ENCODE data around the gene UGT1A5.

The UGT1A5 gene

DNA sequence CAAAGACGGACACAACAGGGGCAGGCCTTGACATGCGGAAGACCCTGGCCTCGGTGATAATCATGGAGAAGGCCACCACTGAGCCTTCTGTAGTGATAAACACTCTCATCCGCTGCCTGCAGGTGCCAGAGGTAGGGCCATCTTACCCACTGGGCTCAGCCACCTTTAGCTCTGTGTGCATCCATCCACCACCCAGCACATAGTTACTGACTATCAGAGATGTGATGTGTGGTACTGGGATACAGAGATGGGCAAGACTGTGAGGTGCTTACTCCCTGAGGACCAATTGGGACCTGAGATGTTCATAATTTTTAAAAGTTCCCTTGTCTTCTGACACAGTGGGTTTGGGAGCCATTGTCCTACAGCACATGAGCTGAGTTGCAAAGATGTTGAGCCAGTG is 67.0 kb downstream of the UGT1A5 start:
- H3K14ac ChIP-seq (ENCODE audit: low read length in 2 of 2): no peak overlapping the region
- H3K23ac ChIP-seq (ENCODE audit: low read length in 2 of 2): no peak overlapping the region
- H3K4me2 ChIP-seq (ENCODE audit: low read length, poor library complexity, severe bottlenecking): no peak overlapping the region
- H3K4me3 ChIP-seq (ENCODE audit: insufficient read depth in 1 of 2, low read depth in 1 of 2, low read length in 2 of 2): no peak overlapping the region
- peaks cover 3% of the 10 kb centered on the region for H3K9me3 ChIP-seq (ENCODE audit: control insufficient read depth, low read length)
- no peaks in the 10 kb centered on the region for H3K4me1 ChIP-seq (ENCODE audit: control insufficient read depth, insufficient read depth, low read depth, low read length)
- no peak overlapping the region for H2BK120ac ChIP-seq (ENCODE audit: low read depth, low read length)
- H2BK12ac ChIP-seq (ENCODE audit: low read length in 2 of 2): no peak overlapping the region
- H4K8ac ChIP-seq (ENCODE audit: low read length): no peak overlapping the region
- H2AFZ ChIP-seq (ENCODE audit: low read depth, low read length): no peak overlapping the region
- 89% methylated on average over 3 of the region's 4 CpGs for WGBS
- H3K36me3 ChIP-seq (ENCODE audit: control insufficient read depth in 1 of 2, insufficient read depth in 2 of 2, low read depth in 1 of 2, low read length in 2 of 2): no peaks in the 10 kb centered on the region
- H2BK15ac ChIP-seq (ENCODE audit: low read depth, poor library complexity, severe bottlenecking): no peak overlapping the region
- no peaks in the 10 kb centered on the region for H3K79me1 ChIP-seq (replicated peaks; ENCODE audit: low read length, poor library complexity, severe bottlenecking)
- H4K91ac ChIP-seq (ENCODE audit: low read length): no peak overlapping the region
- no peak overlapping the region for H2BK5ac ChIP-seq (ENCODE audit: low read depth, low read length, poor library complexity, severe bottlenecking)
- H3K27ac ChIP-seq (ENCODE audit: low read length, poor library complexity, severe bottlenecking): no peak overlapping the region
- H3K4ac ChIP-seq (ENCODE audit: low read depth in 1 of 2, low read length in 2 of 2): no peak overlapping the region
- no peak overlapping the region for H2AK5ac ChIP-seq (ENCODE audit: low read length, severe bottlenecking)
- DNase-seq: no peak
- H3K18ac ChIP-seq (ENCODE audit: low read depth in 1 of 2, low read length in 2 of 2): no peak overlapping the region
- peaks cover 0 to 8% of the 10 kb centered on the region in 2 experiments for H3K27me3 ChIP-seq (ENCODE audit: control insufficient read depth in 1 of 2, insufficient read depth in 1 of 2, low read length in 2 of 2)
- H3K9ac ChIP-seq (ENCODE audit: low read length): no peak overlapping the region

DNA sequence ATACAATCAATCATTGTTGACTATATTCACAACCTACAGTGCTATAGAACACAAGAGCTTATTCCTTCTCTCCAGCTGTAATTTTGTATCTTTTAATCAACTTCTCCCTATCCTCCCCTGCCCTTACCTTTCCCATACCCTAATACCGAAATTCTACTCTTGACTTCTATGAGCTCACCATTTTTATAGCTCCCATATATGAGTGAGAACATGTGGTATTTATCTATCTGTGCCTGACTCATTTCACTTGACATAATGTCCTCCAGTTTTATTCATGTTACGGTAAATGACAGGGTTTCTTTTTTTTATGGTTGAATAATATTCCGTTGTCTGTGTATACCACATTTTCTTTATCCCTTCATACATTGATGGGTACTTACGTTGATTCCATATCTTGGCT is 68.1 kb downstream of the UGT1A5 start:
- no CpG with 5 or more reads among the region's 4 CpGs for WGBS

GRCh38 chr2:233789554-233789953 is 76.8 kb downstream of the UGT1A5 start:
- H3K4me2 ChIP-seq (ENCODE audit: low read length, poor library complexity, severe bottlenecking): no peak overlapping the region
- 89% methylated on average over 7 of the region's 7 CpGs for WGBS

More for the DNA sequence above, 68.1 kb downstream of the UGT1A5 start:
- no peak overlapping the region for H3K14ac ChIP-seq (ENCODE audit: low read length in 2 of 2)
- H3K27ac ChIP-seq (ENCODE audit: low read length, poor library complexity, severe bottlenecking): no peak overlapping the region
- H3K36me3 ChIP-seq (ENCODE audit: control insufficient read depth in 1 of 2, insufficient read depth in 2 of 2, low read depth in 1 of 2, low read length in 2 of 2): no peaks in the 10 kb centered on the region
- H2BK15ac ChIP-seq (ENCODE audit: low read depth, poor library complexity, severe bottlenecking): no peak overlapping the region
- H3K18ac ChIP-seq (ENCODE audit: low read depth in 1 of 2, low read length in 2 of 2): no peak overlapping the region
- H3K27me3 ChIP-seq (ENCODE audit: control insufficient read depth in 1 of 2, insufficient read depth in 1 of 2, low read length in 2 of 2): peaks cover 0 to 4% of the 10 kb centered on the region in 2 experiments
- no peaks in the 10 kb centered on the region for H3K4me1 ChIP-seq (ENCODE audit: control insufficient read depth, insufficient read depth, low read depth, low read length)
- no peak for DNase-seq
- H3K4ac ChIP-seq (ENCODE audit: low read depth in 1 of 2, low read length in 2 of 2): no peak overlapping the region
- peaks cover 3% of the 10 kb centered on the region for H3K9me3 ChIP-seq (ENCODE audit: control insufficient read depth, low read length)
- H2BK120ac ChIP-seq (ENCODE audit: low read depth, low read length): no peak overlapping the region
- no peaks in the 10 kb centered on the region for H3K79me1 ChIP-seq (replicated peaks; ENCODE audit: low read length, poor library complexity, severe bottlenecking)
- H3K23ac ChIP-seq (ENCODE audit: low read length in 2 of 2): no peak overlapping the region
- H4K91ac ChIP-seq (ENCODE audit: low read length): no peak overlapping the region
- no peak overlapping the region for H4K8ac ChIP-seq (ENCODE audit: low read length)
- no peak overlapping the region for H3K4me2 ChIP-seq (ENCODE audit: low read length, poor library complexity, severe bottlenecking)
- H2BK5ac ChIP-seq (ENCODE audit: low read depth, low read length, poor library complexity, severe bottlenecking): no peak overlapping the region
- H3K9ac ChIP-seq (ENCODE audit: low read length): no peak overlapping the region
- no peak overlapping the region for H2BK12ac ChIP-seq (ENCODE audit: low read length in 2 of 2)
- no peak overlapping the region for H2AK5ac ChIP-seq (ENCODE audit: low read length, severe bottlenecking)
- H2AFZ ChIP-seq (ENCODE audit: low read depth, low read length): no peak overlapping the region
- no peak overlapping the region for H3K4me3 ChIP-seq (ENCODE audit: insufficient read depth in 1 of 2, low read depth in 1 of 2, low read length in 2 of 2)

DNA sequence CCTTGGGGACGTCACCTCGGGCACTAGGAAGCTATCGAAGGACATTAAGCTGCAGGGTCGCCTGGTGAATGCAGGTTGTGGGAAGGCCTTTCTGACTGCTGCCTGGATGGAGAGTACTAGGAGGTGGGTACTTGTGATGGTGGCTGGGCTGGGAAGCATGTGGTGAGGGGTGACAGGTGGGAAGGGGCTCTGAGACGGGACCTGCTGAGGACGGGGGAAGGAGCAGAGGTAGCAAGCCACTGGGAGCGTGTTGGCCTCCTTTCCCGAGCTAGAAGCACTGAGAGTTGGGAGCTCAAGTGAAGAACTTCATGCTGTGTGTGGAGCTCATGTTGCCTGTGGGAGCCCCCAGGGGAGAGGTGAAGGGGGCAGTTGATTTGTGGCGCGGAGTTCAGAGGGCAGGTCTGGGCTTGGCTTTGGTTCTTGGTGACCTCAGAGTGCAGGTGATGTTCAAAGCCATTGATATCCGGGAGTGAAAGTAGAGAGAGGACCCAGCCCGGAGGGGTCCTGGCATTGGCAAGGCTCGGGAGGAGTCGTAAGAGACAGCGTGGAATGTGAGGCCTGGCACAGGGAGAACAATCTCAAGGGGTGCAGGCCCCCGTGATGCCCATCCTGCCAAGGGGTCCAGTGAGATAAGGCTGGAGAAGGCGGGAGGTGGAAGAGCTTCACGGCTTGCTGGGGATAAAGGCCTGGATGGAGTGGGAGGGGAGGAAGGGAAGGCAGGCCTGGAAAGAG is 78.6 kb downstream of the UGT1A5 start:
- H3K4me3 ChIP-seq (ENCODE audit: insufficient read depth in 1 of 2, low read depth in 1 of 2, low read length in 2 of 2): no peak overlapping the region
- no peak overlapping the region for H4K91ac ChIP-seq (ENCODE audit: low read length)
- DNase-seq: no peak
- no peak overlapping the region for H4K8ac ChIP-seq (ENCODE audit: low read length)
- no peaks in the 10 kb centered on the region for H3K79me1 ChIP-seq (replicated peaks; ENCODE audit: low read length, poor library complexity, severe bottlenecking)
- no peak overlapping the region for H3K4me2 ChIP-seq (ENCODE audit: low read length, poor library complexity, severe bottlenecking)
- no peak overlapping the region for H3K4ac ChIP-seq (ENCODE audit: low read depth in 1 of 2, low read length in 2 of 2)
- H3K14ac ChIP-seq (ENCODE audit: low read length in 2 of 2): no peak overlapping the region
- H3K27ac ChIP-seq (ENCODE audit: low read length, poor library complexity, severe bottlenecking): no peak overlapping the region
- WGBS: 83% methylated on average over 18 of the region's 18 CpGs
- H2AFZ ChIP-seq (ENCODE audit: low read depth, low read length): no peak overlapping the region
- H2BK120ac ChIP-seq (ENCODE audit: low read depth, low read length): no peak overlapping the region
- no peak overlapping the region for H2BK15ac ChIP-seq (ENCODE audit: low read depth, poor library complexity, severe bottlenecking)
- no peak overlapping the region for H3K18ac ChIP-seq (ENCODE audit: low read depth in 1 of 2, low read length in 2 of 2)
- H3K4me1 ChIP-seq (ENCODE audit: control insufficient read depth, insufficient read depth, low read depth, low read length): peaks cover 1% of the 10 kb centered on the region
- H3K9me3 ChIP-seq (ENCODE audit: control insufficient read depth, low read length): no peaks in the 10 kb centered on the region
- H3K9ac ChIP-seq (ENCODE audit: low read length): no peak overlapping the region
- H3K23ac ChIP-seq (ENCODE audit: low read length in 2 of 2): no peak overlapping the region
- no peaks in the 10 kb centered on the region for H3K36me3 ChIP-seq (ENCODE audit: control insufficient read depth in 1 of 2, insufficient read depth in 2 of 2, low read depth in 1 of 2, low read length in 2 of 2)
- H3K27me3 ChIP-seq (ENCODE audit: control insufficient read depth in 1 of 2, insufficient read depth in 1 of 2, low read length in 2 of 2): peaks cover 12 to 20% of the 10 kb centered on the region in 2 experiments
- no peak overlapping the region for H2BK5ac ChIP-seq (ENCODE audit: low read depth, low read length, poor library complexity, severe bottlenecking)
- no peak overlapping the region for H2BK12ac ChIP-seq (ENCODE audit: low read length in 2 of 2)
- H2AK5ac ChIP-seq (ENCODE audit: low read length, severe bottlenecking): no peak overlapping the region

More at GRCh38 chr2:233789554-233789953, 76.8 kb downstream of the UGT1A5 start:
- H3K4ac ChIP-seq (ENCODE audit: low read depth in 1 of 2, low read length in 2 of 2): no peak overlapping the region
- DNase-seq: no peak
- H2BK5ac ChIP-seq (ENCODE audit: low read depth, low read length, poor library complexity, severe bottlenecking): no peak overlapping the region
- H4K8ac ChIP-seq (ENCODE audit: low read length): no peak overlapping the region
- H4K91ac ChIP-seq (ENCODE audit: low read length): no peak overlapping the region
- H3K18ac ChIP-seq (ENCODE audit: low read depth in 1 of 2, low read length in 2 of 2): no peak overlapping the region
- no peak overlapping the region for H3K9ac ChIP-seq (ENCODE audit: low read length)
- H3K4me3 ChIP-seq (ENCODE audit: insufficient read depth in 1 of 2, low read depth in 1 of 2, low read length in 2 of 2): no peak overlapping the region
- H3K9me3 ChIP-seq (ENCODE audit: control insufficient read depth, low read length): no peaks in the 10 kb centered on the region
- no peak overlapping the region for H3K27ac ChIP-seq (ENCODE audit: low read length, poor library complexity, severe bottlenecking)
- no peak overlapping the region for H2BK120ac ChIP-seq (ENCODE audit: low read depth, low read length)
- peaks cover 12 to 21% of the 10 kb centered on the region in 2 experiments for H3K27me3 ChIP-seq (ENCODE audit: control insufficient read depth in 1 of 2, insufficient read depth in 1 of 2, low read length in 2 of 2)
- H3K4me1 ChIP-seq (ENCODE audit: control insufficient read depth, insufficient read depth, low read depth, low read length): no peaks in the 10 kb centered on the region
- no peaks in the 10 kb centered on the region for H3K79me1 ChIP-seq (replicated peaks; ENCODE audit: low read length, poor library complexity, severe bottlenecking)
- no peaks in the 10 kb centered on the region for H3K36me3 ChIP-seq (ENCODE audit: control insufficient read depth in 1 of 2, insufficient read depth in 2 of 2, low read depth in 1 of 2, low read length in 2 of 2)
- H3K14ac ChIP-seq (ENCODE audit: low read length in 2 of 2): no peak overlapping the region
- H2BK15ac ChIP-seq (ENCODE audit: low read depth, poor library complexity, severe bottlenecking): no peak overlapping the region
- no peak overlapping the region for H2AFZ ChIP-seq (ENCODE audit: low read depth, low read length)
- H2AK5ac ChIP-seq (ENCODE audit: low read length, severe bottlenecking): no peak overlapping the region
- H3K23ac ChIP-seq (ENCODE audit: low read length in 2 of 2): no peak overlapping the region
- H2BK12ac ChIP-seq (ENCODE audit: low read length in 2 of 2): no peak overlapping the region
